ENCODE results near the gene DOC2A.

DNA sequence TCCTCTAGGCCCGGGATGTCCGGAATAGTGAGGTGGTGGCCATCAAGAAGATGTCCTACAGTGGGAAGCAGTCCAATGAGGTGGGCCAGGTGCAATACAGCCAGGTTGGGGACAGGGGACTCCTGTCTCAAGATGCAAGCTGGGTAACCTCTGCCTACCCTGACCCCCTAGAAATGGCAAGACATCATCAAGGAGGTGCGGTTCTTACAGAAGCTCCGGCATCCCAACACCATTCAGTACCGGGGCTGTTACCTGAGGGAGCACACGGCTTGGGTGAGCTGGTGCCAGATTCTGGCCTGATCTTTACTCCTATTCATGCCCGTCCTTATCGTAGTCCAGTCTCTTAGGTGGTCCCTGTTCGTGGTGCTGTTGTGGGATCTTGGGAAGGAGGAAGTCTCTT is 32.7 kb downstream of the DOC2A start:
- TF ChIP-seq, protein P1, sequence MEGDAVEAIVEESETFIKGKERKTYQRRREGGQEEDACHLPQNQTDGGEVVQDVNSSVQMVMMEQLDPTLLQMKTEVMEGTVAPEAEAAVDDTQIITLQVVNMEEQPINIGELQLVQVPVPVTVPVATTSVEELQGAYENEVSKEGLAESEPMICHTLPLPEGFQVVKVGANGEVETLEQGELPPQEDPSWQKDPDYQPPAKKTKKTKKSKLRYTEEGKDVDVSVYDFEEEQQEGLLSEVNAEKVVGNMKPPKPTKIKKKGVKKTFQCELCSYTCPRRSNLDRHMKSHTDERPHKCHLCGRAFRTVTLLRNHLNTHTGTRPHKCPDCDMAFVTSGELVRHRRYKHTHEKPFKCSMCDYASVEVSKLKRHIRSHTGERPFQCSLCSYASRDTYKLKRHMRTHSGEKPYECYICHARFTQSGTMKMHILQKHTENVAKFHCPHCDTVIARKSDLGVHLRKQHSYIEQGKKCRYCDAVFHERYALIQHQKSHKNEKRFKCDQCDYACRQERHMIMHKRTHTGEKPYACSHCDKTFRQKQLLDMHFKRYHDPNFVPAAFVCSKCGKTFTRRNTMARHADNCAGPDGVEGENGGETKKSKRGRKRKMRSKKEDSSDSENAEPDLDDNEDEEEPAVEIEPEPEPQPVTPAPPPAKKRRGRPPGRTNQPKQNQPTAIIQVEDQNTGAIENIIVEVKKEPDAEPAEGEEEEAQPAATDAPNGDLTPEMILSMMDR (IDR thresholded peaks at IDR 0.05; ENCODE audit: low read depth, low read length) = no peak
- no peak for TF ChIP-seq POLR2A (IDR thresholded peaks at IDR 0.05; ENCODE audit: extremely low read depth, insufficient read length)
